Mesangial cell (primary cell): ENCODE results near the gene NRK. TPM values are rescaled to one million over a fixed set of nuclear protein-coding genes. Genes with fewer than 3 reads are reported as not detected.

Experiments used
- total RNA-seq: library from RNA; depleted of rRNA; stranded (reverse); fragments of >200 nt; gene quantifications from 2 replicates; pipeline ENCODE4 v1.2.3, GENCODE V29; 2015

NRK gene, protein sequence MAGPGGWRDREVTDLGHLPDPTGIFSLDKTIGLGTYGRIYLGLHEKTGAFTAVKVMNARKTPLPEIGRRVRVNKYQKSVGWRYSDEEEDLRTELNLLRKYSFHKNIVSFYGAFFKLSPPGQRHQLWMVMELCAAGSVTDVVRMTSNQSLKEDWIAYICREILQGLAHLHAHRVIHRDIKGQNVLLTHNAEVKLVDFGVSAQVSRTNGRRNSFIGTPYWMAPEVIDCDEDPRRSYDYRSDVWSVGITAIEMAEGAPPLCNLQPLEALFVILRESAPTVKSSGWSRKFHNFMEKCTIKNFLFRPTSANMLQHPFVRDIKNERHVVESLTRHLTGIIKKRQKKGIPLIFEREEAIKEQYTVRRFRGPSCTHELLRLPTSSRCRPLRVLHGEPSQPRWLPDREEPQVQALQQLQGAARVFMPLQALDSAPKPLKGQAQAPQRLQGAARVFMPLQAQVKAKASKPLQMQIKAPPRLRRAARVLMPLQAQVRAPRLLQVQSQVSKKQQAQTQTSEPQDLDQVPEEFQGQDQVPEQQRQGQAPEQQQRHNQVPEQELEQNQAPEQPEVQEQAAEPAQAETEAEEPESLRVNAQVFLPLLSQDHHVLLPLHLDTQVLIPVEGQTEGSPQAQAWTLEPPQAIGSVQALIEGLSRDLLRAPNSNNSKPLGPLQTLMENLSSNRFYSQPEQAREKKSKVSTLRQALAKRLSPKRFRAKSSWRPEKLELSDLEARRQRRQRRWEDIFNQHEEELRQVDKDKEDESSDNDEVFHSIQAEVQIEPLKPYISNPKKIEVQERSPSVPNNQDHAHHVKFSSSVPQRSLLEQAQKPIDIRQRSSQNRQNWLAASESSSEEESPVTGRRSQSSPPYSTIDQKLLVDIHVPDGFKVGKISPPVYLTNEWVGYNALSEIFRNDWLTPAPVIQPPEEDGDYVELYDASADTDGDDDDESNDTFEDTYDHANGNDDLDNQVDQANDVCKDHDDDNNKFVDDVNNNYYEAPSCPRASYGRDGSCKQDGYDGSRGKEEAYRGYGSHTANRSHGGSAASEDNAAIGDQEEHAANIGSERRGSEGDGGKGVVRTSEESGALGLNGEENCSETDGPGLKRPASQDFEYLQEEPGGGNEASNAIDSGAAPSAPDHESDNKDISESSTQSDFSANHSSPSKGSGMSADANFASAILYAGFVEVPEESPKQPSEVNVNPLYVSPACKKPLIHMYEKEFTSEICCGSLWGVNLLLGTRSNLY (N-terminal part only)
- 9.9 and 17.1 TPM in 2 replicates for total RNA-seq

DNA sequence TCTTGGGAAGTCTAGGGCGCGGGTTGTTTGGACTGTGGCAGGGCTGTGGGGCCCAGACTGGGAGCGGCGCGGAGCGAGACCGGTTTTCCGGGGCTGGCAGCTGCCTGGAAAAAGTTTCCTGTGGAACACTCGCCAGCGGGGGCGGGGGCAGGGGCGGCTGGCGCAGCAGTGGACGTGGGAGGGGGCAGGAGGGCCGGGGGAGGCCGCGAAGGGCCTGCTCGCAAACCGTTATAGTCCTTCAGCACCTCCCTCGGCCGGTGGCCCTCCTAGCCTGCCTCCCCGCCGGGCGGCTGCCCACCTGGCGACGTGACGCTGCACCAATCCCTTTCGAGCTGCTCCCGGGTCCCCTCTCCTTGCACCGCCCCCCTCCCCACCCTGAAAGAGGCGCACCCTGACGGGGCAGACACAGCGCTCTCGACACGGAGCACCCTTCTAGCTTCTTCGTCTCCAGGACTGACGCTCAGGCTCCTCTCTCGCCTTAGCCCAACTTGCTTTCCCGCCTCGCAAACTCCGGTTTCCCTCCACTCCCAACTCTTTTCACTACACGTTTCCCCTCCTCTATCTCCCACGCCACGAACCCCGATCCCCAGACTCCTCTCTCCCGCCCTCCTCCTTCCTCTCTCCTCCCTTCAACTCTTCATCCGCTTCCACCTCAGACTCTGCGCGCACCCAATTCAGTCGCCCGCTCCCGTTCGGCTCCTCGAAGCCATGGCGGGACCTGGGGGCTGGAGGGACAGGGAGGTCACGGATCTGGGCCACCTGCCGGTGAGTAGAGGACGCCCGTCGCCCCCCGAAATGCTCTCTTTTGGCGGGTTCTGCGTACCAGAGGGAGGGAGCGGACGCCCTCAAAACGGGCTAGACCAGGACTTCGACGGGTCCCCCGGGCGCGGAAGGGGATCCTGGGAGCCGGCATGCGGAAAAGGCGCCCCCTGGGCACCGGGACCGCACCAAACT lies at the start of gene NRK:
NRK (plus strand) TSS at position 402 of the 954 bp plus-strand sequence; CDS start at position 709, 307 bp downstream.

Other genes starting within 250 kb of the NRK start
- gene SERPINA7, start 216.2 kb downstream of the NRK start, total RNA-seq, result not detected in 2 replicates